ENCODE measurements around the gene ZNF665.
"Not testable (repeated sequence)": the region's sequence is repeated elsewhere in the genome, so short reads cannot be mapped to it uniquely, and the experiment has no call there.

The ZNF665 gene

GRCh38 chr19:53156850-53157249 lies 36.3 kb downstream of the ZNF665 start:
- peak; percentile 15 to 56 (median 17) for DNase-seq

GRCh38 chr19:53147645-53148044 lies 45.5 kb downstream of the ZNF665 start:
- no peak for DNase-seq

GRCh38 chr19:53140351-53140750 lies 52.8 kb downstream of the ZNF665 start:
- DNase-seq: no peak

GRCh38 chr19:53136432-53136831 lies 56.7 kb downstream of the ZNF665 start:
- no peak for DNase-seq

- DNase-seq: peak; percentile 46 to 71 (median 57)
Measured at GRCh38 chr19:53132141-53132991, 60.8 kb downstream of the ZNF665 start, which contains the start of gene ZNF415. Gene ZNF415, minus strand, starts transcription at chr19:53132910. Its CDS starts 10,234 bp downstream, at chr19:53122676.

DNA sequence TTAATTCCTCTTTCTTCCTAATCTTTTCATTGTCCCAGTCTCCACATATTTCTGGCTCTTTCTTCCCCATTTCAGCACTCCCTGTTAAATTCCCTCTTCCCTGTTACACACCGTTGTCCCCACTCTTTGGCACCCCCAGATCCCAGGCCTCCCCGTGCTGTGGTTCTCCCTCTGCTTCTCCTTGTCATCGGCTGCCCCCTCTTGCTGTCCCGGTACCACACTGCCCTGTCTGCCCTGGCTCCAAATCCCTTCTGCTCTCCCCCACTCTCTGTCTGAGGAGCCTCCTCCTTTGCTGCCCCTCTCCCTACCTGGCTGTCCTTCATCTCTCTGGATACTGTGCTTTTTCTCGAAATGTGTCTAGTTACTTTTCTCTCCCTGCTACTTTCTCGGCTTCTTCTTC lies 61.4 kb downstream of the ZNF665 start:
- no peak for DNase-seq

DNA sequence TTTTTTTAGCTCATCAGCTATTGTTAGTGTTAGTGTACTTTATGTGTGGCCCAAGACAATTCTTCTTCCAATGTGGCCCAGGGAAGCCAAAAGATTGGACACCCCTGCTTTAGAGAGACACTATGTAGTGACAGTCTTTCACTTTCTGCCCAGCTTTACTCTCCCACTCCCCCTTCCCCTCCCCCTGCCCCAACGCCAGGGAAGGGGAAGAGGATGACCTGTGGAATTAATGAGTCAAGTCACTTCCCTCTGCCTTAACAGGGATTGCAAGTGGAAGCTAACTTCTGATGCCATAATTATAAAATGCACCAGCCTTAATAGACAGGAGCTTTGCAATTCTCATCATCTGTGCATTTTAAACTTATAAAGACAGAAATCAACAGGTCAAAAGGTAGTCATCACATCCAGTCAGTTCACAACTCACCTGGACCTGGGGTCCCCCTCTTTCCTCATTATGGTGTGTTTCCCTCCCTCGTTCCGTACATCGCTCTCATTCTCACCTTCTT lies 62.0 kb downstream of the ZNF665 start:
- DNase-seq: peak in 2 of 3 donors; percentile 10 to 13

DNA sequence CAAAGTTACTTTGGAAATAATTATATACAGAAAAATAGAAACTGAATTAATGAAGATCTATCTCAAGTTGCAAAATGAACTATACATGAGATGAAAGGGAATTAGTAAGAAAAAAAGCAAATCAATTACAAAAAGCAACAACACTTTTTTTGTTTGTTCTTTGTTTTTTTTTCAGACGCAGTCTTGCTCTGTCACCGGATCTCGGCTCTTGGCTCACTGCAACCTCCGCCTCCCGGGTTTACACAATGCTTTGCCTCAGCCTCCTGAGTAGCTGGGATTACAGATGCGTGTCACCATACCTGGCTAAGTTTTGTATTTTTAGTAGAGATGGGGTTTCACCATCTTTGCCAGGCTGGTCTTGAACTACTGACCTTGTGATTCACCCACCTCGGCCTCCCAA lies 62.7 kb downstream of the ZNF665 start:
- DNase-seq: no peak

- not testable (repeated sequence) for DNase-seq
Measured at GRCh38 chr19:53126733-53127526, 66.2 kb downstream of the ZNF665 start.

GRCh38 chr19:53123400-53123799 lies 69.8 kb downstream of the ZNF665 start:
- no peak for DNase-seq

Measured in suppressor macrophage treated with lipopolysaccharide for 1 hour (primary cell).